ENCODE data around the gene IDE.
"Not testable (repeated sequence)": the region's sequence is repeated elsewhere in the genome, so short reads cannot be mapped to it uniquely, and the experiment has no call there.

Gene IDE

GRCh38 chr10:92573798-92574547 is at the start of gene IDE:
Gene IDE (minus strand): TSS chr10:92574093. CDS start chr10:92574019, 74 bp downstream.
- peak; percentile 88 for DNase-seq

GRCh38 chr10:92619368-92619767 is 45.5 kb upstream of the IDE start:
- DNase-seq: no peak

- no peak for DNase-seq
Observed at GRCh38 chr10:92615515-92615914, 41.6 kb upstream of the IDE start.

- DNase-seq: no peak
Observed at GRCh38 chr10:92604841-92605240, 30.9 kb upstream of the IDE start.

- peak; percentile 55 for DNase-seq
Observed at GRCh38 chr10:92598321-92598720, 24.4 kb upstream of the IDE start.

GRCh38 chr10:92595505-92595904 is 21.6 kb upstream of the IDE start:
- DNase-seq: no peak

- no peak for DNase-seq
Observed at GRCh38 chr10:92593619-92594588, 20.0 kb upstream of the IDE start.

- DNase-seq: peak; percentile 97
Observed at GRCh38 chr10:92592761-92593618, 19.1 kb upstream of the IDE start, which contains the start of gene KIF11. Gene KIF11 (plus strand): TSS chr10:92593130. CDS start chr10:92593376, 246 bp downstream.

GRCh38 chr10:92591550-92592022 is 17.7 kb upstream of the IDE start:
- DNase-seq: peak; percentile 93

- peak; percentile 54 for DNase-seq
Observed at GRCh38 chr10:92590623-92591549, 17.0 kb upstream of the IDE start.

- DNase-seq: not testable (repeated sequence)
Observed at GRCh38 chr10:92582347-92582746, 8.5 kb upstream of the IDE start.

GRCh38 chr10:92575961-92576360 is 2.1 kb upstream of the IDE start:
- peak; percentile 75 for DNase-seq

GRCh38 chr10:92574548-92575261 is 812 bp upstream of the IDE start:
- DNase-seq: peak; percentile 55

- peak; percentile 49 for DNase-seq
Observed at GRCh38 chr10:92573091-92573797, 649 bp downstream of the IDE start.

- DNase-seq: no peak
Observed at GRCh38 chr10:92572362-92573090, 1.4 kb downstream of the IDE start.

- peak; percentile 31 for DNase-seq
Observed at GRCh38 chr10:92571649-92572048, 2.2 kb downstream of the IDE start.

- DNase-seq: not testable (repeated sequence)
Observed at GRCh38 chr10:92569663-92570062, 4.2 kb downstream of the IDE start.

GRCh38 chr10:92569071-92569470 is 4.8 kb downstream of the IDE start:
- DNase-seq: no peak

GRCh38 chr10:92567952-92568600 is 5.8 kb downstream of the IDE start:
- DNase-seq: peak; percentile 56
